SIG-M5 treated with dmso at 0.1 percent for 504 hours (cell line): ENCODE data around the gene ZMIZ1.
A peak's percentile ranks its signal among the peaks of the same experiment; 100 is the strongest.

Experiments
- DNase-seq: peaks from one replicate; lab custom pipeline; 2025; ENCODE audit not compliant: unreplicated experiment; lab: John Stamatoyannopoulos, UW

Gene ZMIZ1, protein sequence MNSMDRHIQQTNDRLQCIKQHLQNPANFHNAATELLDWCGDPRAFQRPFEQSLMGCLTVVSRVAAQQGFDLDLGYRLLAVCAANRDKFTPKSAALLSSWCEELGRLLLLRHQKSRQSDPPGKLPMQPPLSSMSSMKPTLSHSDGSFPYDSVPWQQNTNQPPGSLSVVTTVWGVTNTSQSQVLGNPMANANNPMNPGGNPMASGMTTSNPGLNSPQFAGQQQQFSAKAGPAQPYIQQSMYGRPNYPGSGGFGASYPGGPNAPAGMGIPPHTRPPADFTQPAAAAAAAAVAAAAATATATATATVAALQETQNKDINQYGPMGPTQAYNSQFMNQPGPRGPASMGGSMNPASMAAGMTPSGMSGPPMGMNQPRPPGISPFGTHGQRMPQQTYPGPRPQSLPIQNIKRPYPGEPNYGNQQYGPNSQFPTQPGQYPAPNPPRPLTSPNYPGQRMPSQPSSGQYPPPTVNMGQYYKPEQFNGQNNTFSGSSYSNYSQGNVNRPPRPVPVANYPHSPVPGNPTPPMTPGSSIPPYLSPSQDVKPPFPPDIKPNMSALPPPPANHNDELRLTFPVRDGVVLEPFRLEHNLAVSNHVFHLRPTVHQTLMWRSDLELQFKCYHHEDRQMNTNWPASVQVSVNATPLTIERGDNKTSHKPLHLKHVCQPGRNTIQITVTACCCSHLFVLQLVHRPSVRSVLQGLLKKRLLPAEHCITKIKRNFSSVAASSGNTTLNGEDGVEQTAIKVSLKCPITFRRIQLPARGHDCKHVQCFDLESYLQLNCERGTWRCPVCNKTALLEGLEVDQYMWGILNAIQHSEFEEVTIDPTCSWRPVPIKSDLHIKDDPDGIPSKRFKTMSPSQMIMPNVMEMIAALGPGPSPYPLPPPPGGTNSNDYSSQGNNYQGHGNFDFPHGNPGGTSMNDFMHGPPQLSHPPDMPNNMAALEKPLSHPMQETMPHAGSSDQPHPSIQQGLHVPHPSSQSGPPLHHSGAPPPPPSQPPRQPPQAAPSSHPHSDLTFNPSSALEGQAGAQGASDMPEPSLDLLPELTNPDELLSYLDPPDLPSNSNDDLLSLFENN

GRCh38 chr10:79068562-79069324 lies at the start of gene ZMIZ1:
ZMIZ1 (plus strand) TSS chr10:79068966; CDS start chr10:79201633, 132,667 bp downstream.
- DNase-seq: peak; percentile 83

DNA sequence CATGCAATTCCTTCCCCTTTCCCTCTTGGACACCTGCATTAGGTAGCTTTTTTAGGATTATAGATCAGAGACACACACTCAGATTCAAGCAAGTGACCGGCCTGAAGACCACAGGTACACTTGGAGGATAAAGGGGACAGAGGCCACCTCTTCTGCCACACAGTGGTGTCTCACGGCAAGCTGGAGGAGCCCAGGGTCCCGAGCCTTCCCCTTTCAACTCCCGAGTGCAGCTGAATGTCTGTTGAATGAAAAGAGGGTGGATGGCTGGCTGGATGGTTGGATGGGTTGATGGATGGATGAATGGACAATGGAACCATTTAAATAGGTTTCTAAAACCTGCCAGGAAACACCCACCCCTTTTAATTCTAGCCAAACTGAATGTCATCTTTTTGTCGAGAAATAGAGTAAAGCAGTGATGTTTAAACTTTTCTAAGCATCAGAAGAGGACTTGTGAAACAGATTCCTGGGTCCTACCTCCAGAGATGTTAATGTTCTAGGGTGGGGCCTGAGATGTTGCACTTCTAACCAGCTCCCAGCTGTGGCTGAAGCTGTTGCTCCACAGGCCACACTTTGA lies 49.2 kb upstream of the ZMIZ1 start:
- DNase-seq: no peak

GRCh38 chr10:79020015-79020491 lies 48.7 kb upstream of the ZMIZ1 start:
- DNase-seq: no peak

DNA sequence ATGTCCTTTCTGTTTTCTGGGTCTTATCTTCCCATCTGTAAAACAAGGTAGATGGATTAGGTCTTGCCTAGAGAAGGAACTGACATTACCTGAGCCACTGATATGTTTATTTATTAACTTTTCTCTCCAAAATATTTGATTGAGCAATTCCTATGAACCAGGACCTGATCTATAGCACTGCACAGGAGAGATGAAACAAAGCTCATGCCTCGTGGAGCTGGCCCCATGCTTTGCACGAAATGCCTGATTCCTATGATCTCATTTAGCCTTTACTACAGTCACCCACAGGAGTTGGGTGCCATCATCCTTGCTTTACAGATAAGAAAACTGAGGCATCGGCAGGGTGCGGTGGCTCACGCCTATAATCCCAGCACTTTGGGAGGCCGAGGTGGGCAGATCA lies 48.2 kb upstream of the ZMIZ1 start:
- DNase-seq: no peak

DNA sequence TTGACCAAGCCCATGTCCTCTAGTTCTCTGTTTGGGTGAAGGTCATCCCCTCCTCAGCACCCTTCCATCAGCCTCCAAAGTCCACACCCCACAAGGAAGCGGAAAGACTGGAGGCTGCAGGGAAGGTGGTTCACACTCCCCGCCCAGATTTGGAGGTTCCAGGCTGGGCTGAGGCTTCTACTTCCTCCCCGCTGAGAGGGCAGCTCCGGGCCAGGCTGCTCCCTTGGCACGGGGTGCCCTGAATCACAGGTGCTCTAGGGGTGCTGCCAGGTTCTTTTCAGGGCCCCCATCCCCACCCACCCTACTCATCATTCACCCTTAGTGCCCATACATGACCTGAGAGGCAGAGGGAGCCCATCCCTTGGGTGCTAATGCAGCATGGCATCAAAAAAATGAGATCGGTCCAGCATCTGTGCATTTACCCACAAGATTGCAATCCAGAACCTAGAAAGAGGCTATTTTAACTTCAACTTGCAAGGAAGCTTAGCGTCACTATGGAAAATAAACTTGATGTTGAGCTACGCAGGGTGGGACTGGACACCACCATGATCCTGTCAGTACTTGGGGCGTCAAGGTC lies 47.3 kb upstream of the ZMIZ1 start:
- DNase-seq: no peak

GRCh38 chr10:79021948-79022499 lies 46.7 kb upstream of the ZMIZ1 start:
- DNase-seq: no peak

DNA sequence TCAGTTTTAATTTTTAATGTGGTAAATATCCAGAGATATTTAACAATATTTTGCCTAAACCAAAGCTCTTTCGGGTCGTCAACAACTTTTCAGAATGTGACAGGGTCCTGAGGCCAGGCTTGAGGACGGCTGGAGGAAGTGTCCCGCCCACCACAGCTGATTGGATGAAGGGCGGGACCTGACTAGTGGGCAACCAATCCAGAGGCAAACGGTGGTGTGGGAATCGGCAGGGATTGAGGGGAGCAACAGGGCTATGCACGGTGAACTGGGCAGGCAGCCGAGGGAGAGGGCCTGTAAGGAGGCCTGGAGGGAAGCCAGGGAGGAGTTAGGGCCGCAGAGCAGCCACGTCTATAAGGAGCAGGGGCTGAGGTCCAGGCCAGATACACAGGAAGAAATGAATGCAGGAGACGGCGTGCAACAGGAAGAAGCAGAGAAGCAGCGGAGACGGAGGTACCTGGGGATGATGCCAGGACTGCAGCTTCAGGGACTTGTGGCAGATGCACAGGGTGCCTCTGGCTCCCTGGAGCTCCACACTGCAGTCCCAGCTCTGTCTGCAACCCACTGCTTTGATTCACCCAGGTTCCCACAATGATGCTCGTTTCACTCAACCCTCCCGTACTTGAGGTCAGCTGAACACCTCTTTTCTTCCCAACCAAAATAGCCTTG lies 46.1 kb upstream of the ZMIZ1 start:
- no peak for DNase-seq

DNA sequence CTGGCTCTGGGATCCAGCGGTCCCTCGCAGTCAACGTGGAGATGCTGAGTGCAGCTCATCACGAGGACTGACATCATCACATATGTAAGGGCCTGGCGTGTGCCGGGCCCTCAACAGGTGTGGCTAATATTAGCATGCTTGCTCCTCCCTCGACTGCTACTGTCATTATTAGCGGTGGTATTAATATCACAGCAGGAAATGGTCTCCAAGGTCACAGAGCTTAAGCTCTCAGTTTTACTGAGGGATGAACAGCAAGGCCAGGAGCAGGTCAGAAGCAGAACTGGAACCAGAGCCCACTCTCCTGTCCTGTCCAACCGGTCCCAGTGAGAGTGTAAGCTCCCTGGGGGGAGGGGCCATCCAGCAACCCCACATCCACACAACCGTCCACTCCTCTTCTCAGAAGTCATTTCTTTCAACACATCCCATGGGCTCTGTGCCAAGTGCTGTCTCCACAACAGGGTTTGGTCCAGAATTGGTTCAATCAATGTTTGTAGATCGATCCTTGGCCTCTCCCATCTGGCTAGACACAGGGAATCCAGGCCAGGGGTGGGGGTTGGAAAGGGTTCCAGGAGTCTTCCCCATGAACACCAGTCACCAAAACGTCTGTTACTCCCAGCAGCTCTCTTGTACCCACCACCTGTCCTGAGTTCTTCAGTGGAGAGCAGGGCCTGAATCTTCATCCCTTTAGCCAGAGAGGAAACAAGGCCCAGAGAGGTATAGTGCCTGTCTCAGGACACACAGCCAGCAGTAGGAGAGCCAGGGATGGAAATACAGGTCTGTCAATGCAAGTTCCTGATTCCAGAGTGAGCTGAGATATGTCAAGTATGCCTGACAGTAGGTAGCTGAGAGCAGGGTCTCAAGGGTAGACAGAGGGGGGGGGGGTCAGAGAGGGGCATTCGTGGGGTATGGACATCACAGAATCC lies 45.3 kb upstream of the ZMIZ1 start:
- DNase-seq: no peak

GRCh38 chr10:79024296-79024695 lies 44.5 kb upstream of the ZMIZ1 start:
- no peak for DNase-seq

GRCh38 chr10:79024720-79025198 lies 44.0 kb upstream of the ZMIZ1 start:
- DNase-seq: no peak

- no peak for DNase-seq
These were observed 43.5 kb upstream of the ZMIZ1 start for GRCh38 chr10:79025199-79025832.

- no peak for DNase-seq
These were observed 42.4 kb upstream of the ZMIZ1 start for GRCh38 chr10:79026341-79026761.

GRCh38 chr10:79026806-79027146 lies 42.0 kb upstream of the ZMIZ1 start:
- no peak for DNase-seq

DNA sequence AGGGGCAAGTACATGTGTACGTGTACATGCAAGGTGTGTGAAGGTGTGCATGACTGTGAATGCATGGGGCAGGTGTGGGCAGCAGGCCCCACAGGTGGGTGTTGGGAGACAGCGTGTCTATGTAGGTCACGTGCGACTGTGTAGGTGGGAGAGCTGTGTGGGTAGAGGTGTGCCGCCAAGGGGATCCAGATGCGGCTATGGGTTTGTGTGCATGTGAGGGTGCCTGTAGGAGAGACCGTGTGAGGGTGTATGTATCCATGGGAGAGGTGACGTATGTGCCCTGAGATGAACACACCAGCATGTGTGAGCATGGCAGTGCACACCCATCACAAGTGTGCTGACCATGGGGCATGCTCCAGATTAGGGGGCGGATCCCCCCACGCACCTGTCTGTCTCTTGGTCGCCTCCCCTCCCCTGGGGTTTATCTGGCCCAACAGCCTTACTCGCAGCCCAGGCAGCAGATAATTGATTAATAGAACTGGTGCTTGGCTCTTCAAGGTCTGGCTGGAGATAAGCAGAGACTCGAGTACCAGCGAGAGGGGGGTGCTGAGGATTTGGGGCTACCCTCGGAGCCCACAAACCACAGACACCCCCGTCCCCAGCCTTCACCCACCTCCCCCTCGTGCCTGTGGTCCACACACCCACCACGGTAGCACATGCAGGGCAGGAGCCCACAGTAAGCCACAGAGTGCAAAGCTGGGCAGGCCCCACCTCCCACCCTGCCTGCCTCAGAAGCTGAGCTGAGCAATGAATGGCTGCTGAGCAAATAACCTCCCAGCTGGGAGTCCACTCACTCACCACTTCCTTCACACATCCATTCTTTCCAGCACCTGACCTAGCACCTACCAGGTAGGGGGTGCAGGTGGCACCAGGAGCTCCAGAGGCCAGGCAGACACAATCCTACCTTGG lies 41.4 kb upstream of the ZMIZ1 start:
- DNase-seq: no peak

DNA sequence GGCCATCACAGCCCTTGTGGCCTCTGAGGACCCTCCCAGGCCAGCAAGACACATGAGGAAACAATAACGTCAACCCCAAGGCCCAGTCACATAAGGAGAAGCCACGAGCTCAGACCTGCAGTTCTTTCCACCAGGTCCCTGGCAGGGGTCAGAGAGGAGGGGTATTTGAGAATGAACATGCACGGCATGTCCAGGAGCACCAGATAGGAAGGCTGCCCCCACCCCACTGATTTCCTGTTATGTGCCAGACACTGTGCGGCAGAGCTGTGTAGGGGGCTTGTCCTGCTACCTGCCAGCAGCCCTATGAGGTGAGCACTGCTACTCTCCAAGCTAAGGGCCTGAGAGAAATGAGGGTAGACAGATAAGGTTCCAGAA lies 40.7 kb upstream of the ZMIZ1 start:
- no peak for DNase-seq

GRCh38 chr10:79028451-79029010 lies 40.2 kb upstream of the ZMIZ1 start:
- no peak for DNase-seq
